Sigmoid colon (tissue), 7 donors: ENCODE data around the gene TNFAIP2. TPM values are rescaled to one million over a fixed set of nuclear protein-coding genes. Genes with fewer than 3 reads are reported as not detected.

ENCODE experiments used
- DNase-seq: peaks from one replicate; pipeline ENCODE4 v3.0.0-alpha.2; 2019
- H3K27ac ChIP-seq, 4 donors: fragments of 200-600 bp; sonication (generic); one replicate each; pipeline ENCODE4 v1.5.1; 2016 to 2019; ENCODE audit warnings: mild to moderate bottlenecking in 1 of 4
- H3K27me3 ChIP-seq, 3 donors: fragments of 200-600 bp; sonication (generic); one replicate each; pipeline ENCODE4 v1.5.1; 2019; ENCODE audit warnings: mild to moderate bottlenecking in 1 of 3
- H3K36me3 ChIP-seq, 4 donors: fragments of 200-600 bp; sonication (generic); one replicate each; pipeline ENCODE4 v1.5.1; 2016 to 2019
- H3K4me1 ChIP-seq, 4 donors: fragments of 200-600 bp; sonication (generic); one replicate each; pipeline ENCODE4 v1.5.1; 2017 to 2019
- H3K4me3 ChIP-seq, 4 donors: fragments of 200-600 bp; sonication (generic); one replicate each; pipeline ENCODE4 v1.5.1; 2017 to 2019; ENCODE audit warnings: mild to moderate bottlenecking in 2 of 4, moderate library complexity in 1 of 4
- H3K9me3 ChIP-seq, 4 donors: fragments of 200-600 bp in 3 of 4; sonication (generic) in 3 of 4; one replicate each; pipeline versions ENCODE4 v1.5.1 to v1.6.1; 2013 to 2019
- CTCF ChIP-seq, 4 experiments: fragments of 450-650 bp in 3 of 4; fragments of 200-600 bp in 1 of 4; IDR thresholded peaks; one replicate each; pipeline ENCODE4 v1.5.1; 2016 to 2019; ENCODE audit warnings: antibody characterized with exemption in 4 of 4, mild to moderate bottlenecking in 3 of 4, moderate library complexity in 2 of 4
- EP300 ChIP-seq, 4 donors: sonication (generic); formaldehyde crosslinking; IDR thresholded peaks; one replicate each; pipeline ENCODE4 v1.6.1; 2017; ENCODE audit warnings: antibody characterized with exemption in 4 of 4
- POLR2A ChIP-seq, 2 donors: fragments of 450-650 bp; IDR thresholded peaks; one replicate each; pipeline ENCODE4 v1.6.1; 2016; ENCODE audit warnings: antibody characterized with exemption in 2 of 2, mild to moderate bottlenecking in 2 of 2, moderate library complexity in 2 of 2
- POLR2AphosphoS5 ChIP-seq, 4 donors: sonication (generic); formaldehyde crosslinking; IDR thresholded peaks; one replicate each; pipeline ENCODE4 v1.6.1; 2017; ENCODE audit warnings: antibody characterized with exemption in 4 of 4
- WGBS, 2 donors: extraction: QIAGEN DNeasy Blood & Tissue Kit; methylation state at CpG; one replicate each; pipeline ENCODE4 v1.1.7; 2013; 5-methylcytosine and 5-hydroxymethylcytosine counted together
- intact Hi-C: fragments of 100-400 bp; cut with DNase I; formaldehyde crosslinking; loops from one replicate; pipeline ENCODE4 v1.15.1; 2023
- polyA plus RNA-seq, 3 donors: library from polyadenylated mRNA; stranded (reverse); fragments of 200-250 nt; gene quantifications; one replicate each; pipeline ENCODE4 v1.2.3, GENCODE V29; 2013
- total RNA-seq, 4 donors: library from RNA; depleted of rRNA; stranded (reverse); fragments of >200 nt; gene quantifications; one replicate each; pipeline ENCODE4 v1.1.0, GENCODE V29; 2016
- donor health status: healthy with polysubstance abuse.
- donor health status: Bipolar disorder and iron deficiency.
- donor health status: healthy.

The TNFAIP2 gene
- total and polyA plus RNA-seq, 7 donors, result 11.8 to 68.0 (median 33.5) TPM

- Histone ChIP-seq H3K9me3 (no peaks in the 10 kb centered on the region), H3K27me3 (peaks cover 0 to 6% (median 0%) of the 10 kb centered on the region in 3 donors), H3K4me3 (no peak overlapping the region), H3K27ac (peak overlapping the region in 2 of 4 donors; percentile 25 to 39), H3K4me1 (peaks cover 0 to 70% (median 54%) of the 10 kb centered on the region in 4 donors), H3K36me3 (peaks cover 0 to 41% (median 2%) of the 10 kb centered on the region in 4 donors)
- 80 to 87% methylated on average over 26 of the region's 26 CpGs for WGBS, 2 donors
- intact Hi-C loops, result no loop called here
- TF ChIP-seq CTCF (IDR thresholded peaks at IDR 0.05) (no peak), POLR2AphosphoS5 (IDR thresholded peaks at IDR 0.05) (no peak), EP300 (IDR thresholded peaks at IDR 0.05) (no peak), POLR2A (IDR thresholded peaks at IDR 0.05) (no peak)
- DNase-seq, result no peak
Observed at GRCh38 chr14:103135333-103136260, 12.3 kb downstream of the TNFAIP2 start.

GRCh38 chr14:103136388-103137271 is 13.4 kb downstream of the TNFAIP2 start:
- H3K36me3 ChIP-seq, result peaks cover 0 to 39% (median 2%) of the 10 kb centered on the region in 4 donors
- intact Hi-C loops, result no loop called here
- H3K27me3 ChIP-seq, result peaks cover 0 to 10% (median 0%) of the 10 kb centered on the region in 3 donors
- H3K4me1 ChIP-seq, result peaks cover 0 to 64% (median 46%) of the 10 kb centered on the region in 4 donors
- H3K4me3 ChIP-seq, result no peak overlapping the region
- 69% methylated on average over 20 of the region's 20 CpGs for WGBS, 2 donors
- peak overlapping the region in 3 of 4 donors; percentile 31 to 72 (median 58) for H3K27ac ChIP-seq
- peak; percentile 72 for DNase-seq
- no peaks in the 10 kb centered on the region for H3K9me3 ChIP-seq
- TF ChIP-seq POLR2A (IDR thresholded peaks at IDR 0.05), result no peak
- TF ChIP-seq POLR2AphosphoS5 (IDR thresholded peaks at IDR 0.05), result peak in 2 of 4 donors; percentile 4 to 8

GRCh38 chr14:103137689-103138300 is 14.5 kb downstream of the TNFAIP2 start:
- Histone ChIP-seq H3K36me3 (peaks cover 0 to 33% (median 2%) of the 10 kb centered on the region in 4 donors), H3K27ac (peak overlapping the region; percentile 7 to 72 (median 44)), H3K27me3 (peaks cover 0 to 10% (median 0%) of the 10 kb centered on the region in 3 donors), H3K9me3 (no peaks in the 10 kb centered on the region), H3K4me1 (peaks cover 0 to 53% (median 36%) of the 10 kb centered on the region in 4 donors), H3K4me3 (no peak overlapping the region)
- WGBS, 2 donors, result 81 to 86% methylated on average over 22 of the region's 22 CpGs
- DNase-seq, result no peak
- intact Hi-C loops, result no loop called here
- TF ChIP-seq CTCF (IDR thresholded peaks at IDR 0.05) (no peak), EP300 (IDR thresholded peaks at IDR 0.05) (no peak), POLR2AphosphoS5 (IDR thresholded peaks at IDR 0.05) (peak in 2 of 4 donors; percentile 57 to 67)

- H3K27ac ChIP-seq, result peak overlapping the region; percentile 7 to 72 (median 44)
- WGBS, 2 donors, result 35 to 42% methylated on average over 66 of the region's 66 CpGs
- H3K9me3 ChIP-seq, result no peaks in the 10 kb centered on the region
- peaks cover 0 to 26% (median 0%) of the 10 kb centered on the region in 4 donors for H3K36me3 ChIP-seq
- no peak for DNase-seq
- peak overlapping the region in 3 of 4 donors; percentile 21 to 31 (median 26) for H3K4me3 ChIP-seq
- intact Hi-C loops, result no loop called here
- TF ChIP-seq EP300 (IDR thresholded peaks at IDR 0.05), result no peak
- TF ChIP-seq POLR2A (IDR thresholded peaks at IDR 0.05), result no peak
- no peak for TF ChIP-seq CTCF (IDR thresholded peaks at IDR 0.05)
- no peak for TF ChIP-seq POLR2AphosphoS5 (IDR thresholded peaks at IDR 0.05)
- peaks cover 0 to 10% (median 0%) of the 10 kb centered on the region in 3 donors for H3K27me3 ChIP-seq
- peaks cover 0 to 48% (median 34%) of the 10 kb centered on the region in 4 donors for H3K4me1 ChIP-seq
Observed at GRCh38 chr14:103138301-103139131, 15.3 kb downstream of the TNFAIP2 start.
